ENCODE results near the gene RIN3. TPM values are rescaled to one million over a fixed set of nuclear protein-coding genes. Genes with fewer than 3 reads are reported as not detected.

Gene RIN3
- total and polyA plus RNA-seq, 10 of the 15 experiments (the other 5 are each of a cell fraction or from before 2014, with no cell fraction given): 0.91 to 23.3 (median 6.3) TPM

- ChIA-PET RAD21 (ENCODE audit: unreplicated experiment) (interaction anchor here (1.0 to 2.9 kb wide), 4 partner anchors 10 to 99 kb away, joined by 4 to 13 read pairs (median 4); no protein-coding TSS in a partner anchor), CTCF (interaction anchor here (0.6 to 2.9 kb wide), 17 partner anchors 7 to 553 kb away, joined by 3 to 21 read pairs (median 4); no protein-coding TSS in a partner anchor), POLR2A (interaction anchor here (0.6 to 0.7 kb wide), 2 partner anchors 10 to 11 kb away, joined by 3 read pairs; no protein-coding TSS in a partner anchor), SMC1A (ENCODE audit: uncharacterized antibody, unreplicated experiment) (interaction anchor here (0.8 to 1.3 kb wide), 3 partner anchors 13 to 95 kb away, joined by 3 to 4 read pairs (median 3); no protein-coding TSS in a partner anchor)
- Histone ChIP-seq H3K9ac (ENCODE audit: control insufficient read depth, insufficient read depth, low read length) (no peak overlapping the region), H3K79me2 (ENCODE audit: control insufficient read depth, insufficient read depth, low read length) (no peaks in the 10 kb centered on the region), H3K9me3 (replicated peaks; ENCODE audit: control insufficient read depth, insufficient read depth, low read length) (no peaks in the 10 kb centered on the region), H3K36me3 (ENCODE audit: control insufficient read depth in 2 of 2, insufficient read depth in 2 of 2, low read length in 1 of 2) (peaks cover 0 to 15% of the 10 kb centered on the region in 2 experiments; a peak in 2 of 4 replicates), H3K4me2 (ENCODE audit: control insufficient read depth, insufficient read depth) (no peak overlapping the region), H4K20me1 (ENCODE audit: control insufficient read depth, insufficient read depth) (no peaks in the 10 kb centered on the region), H3K27ac (ENCODE audit: control insufficient read depth, insufficient read depth) (no peak overlapping the region), H3K4me1 (ENCODE audit: control insufficient read depth, insufficient read depth, low read length) (no peaks in the 10 kb centered on the region; the same call in 1 of the 2 replicates), H3K4me3 (no peak overlapping the region), H2AFZ (ENCODE audit: control insufficient read depth, low read depth, low read length) (no peak overlapping the region), H3K27me3 (replicated peaks in 1 of 2; ENCODE audit: control insufficient read depth in 2 of 2, insufficient read depth in 2 of 2, low read length in 1 of 2) (no peaks in the 10 kb centered on the region)
- intact Hi-C loops (cut with micrococcal nuclease; ENCODE audit: unreplicated experiment) (loop anchor here (10.0 kb wide), 1 partner anchor 364 kb away; the partner anchor contains the start of gene SLC24A4), in situ Hi-C loops (cut with MboI) (loop anchor here (25.0 kb wide), 1 partner anchor 551 kb away; no protein-coding TSS in a partner anchor)
- TF ChIP-seq PKNOX1 (IDR thresholded peaks at IDR 0.05) (no peak), CHD1 (IDR thresholded peaks at IDR 0.05; ENCODE audit: low read depth, low read length) (no peak), TBL1XR1 (IDR thresholded peaks at IDR 0.05; ENCODE audit: low read depth, low read length) (no peak)
- ATAC-seq (no peak), DNase-seq (ENCODE audit: low read depth, low spot score) (no peak), FAIRE-seq (no peak)
- WGBS (ENCODE audit: insufficient coverage, insufficient replicate concordance, low lambda C conversion rate, missing lambda C conversion rate): 97% methylated on average over 27 of the region's 30 CpGs
- BruUV-seq (replicated peaks): TSS peak; percentile 22
These were observed 175.1 kb downstream of the RIN3 start for GRCh38 chr14:92688434-92689375.
